Bronchial epithelial cell (primary cell): ENCODE data around the gene HPRT1. TPM values are rescaled to one million over a fixed set of nuclear protein-coding genes. Genes with fewer than 3 reads are reported as not detected.

Experiments used
- DNase-seq: peaks from one replicate; pipeline ENCODE4 v3.0.0-alpha.2; 2010; ENCODE audit warnings: low read depth
- FAIRE-seq: peaks from 2 replicates; lab custom pipeline; 2011; peaks lifted over from hg19 to GRCh38; lab: Jason Lieb, UNC
- H3K27me3 ChIP-seq: 2 replicates; pipeline ENCODE4 v1.5.1; 2011; ENCODE audit warnings: low read length; ENCODE audit not compliant: control insufficient read depth, insufficient read depth
- H3K36me3 ChIP-seq: 2 replicates; pipeline ENCODE4 v1.5.1; 2011; ENCODE audit warnings: low read length; ENCODE audit not compliant: control insufficient read depth, insufficient read depth
- H3K4me3 ChIP-seq: 2 replicates; pipeline ENCODE4 v1.5.1; 2011; ENCODE audit warnings: mild to moderate bottlenecking, low read depth, low read length, control low read depth
- CTCF ChIP-seq: IDR thresholded peaks from 2 replicates; pipeline ENCODE4 v1.5.1; 2011; ENCODE audit warnings: mild to moderate bottlenecking, moderate library complexity, low read length, control low read depth, inconsistent platforms; ENCODE audit not compliant: insufficient read depth, severe bottlenecking
- total RNA-seq: library from RNA; depleted of rRNA; stranded (reverse); fragments of >200 nt; gene quantifications from 2 replicates; pipeline ENCODE4 v1.2.1, GENCODE V29; 2014

The HPRT1 gene
- total RNA-seq, 1 donor from 2014 or later: 11.6 TPM

DNA sequence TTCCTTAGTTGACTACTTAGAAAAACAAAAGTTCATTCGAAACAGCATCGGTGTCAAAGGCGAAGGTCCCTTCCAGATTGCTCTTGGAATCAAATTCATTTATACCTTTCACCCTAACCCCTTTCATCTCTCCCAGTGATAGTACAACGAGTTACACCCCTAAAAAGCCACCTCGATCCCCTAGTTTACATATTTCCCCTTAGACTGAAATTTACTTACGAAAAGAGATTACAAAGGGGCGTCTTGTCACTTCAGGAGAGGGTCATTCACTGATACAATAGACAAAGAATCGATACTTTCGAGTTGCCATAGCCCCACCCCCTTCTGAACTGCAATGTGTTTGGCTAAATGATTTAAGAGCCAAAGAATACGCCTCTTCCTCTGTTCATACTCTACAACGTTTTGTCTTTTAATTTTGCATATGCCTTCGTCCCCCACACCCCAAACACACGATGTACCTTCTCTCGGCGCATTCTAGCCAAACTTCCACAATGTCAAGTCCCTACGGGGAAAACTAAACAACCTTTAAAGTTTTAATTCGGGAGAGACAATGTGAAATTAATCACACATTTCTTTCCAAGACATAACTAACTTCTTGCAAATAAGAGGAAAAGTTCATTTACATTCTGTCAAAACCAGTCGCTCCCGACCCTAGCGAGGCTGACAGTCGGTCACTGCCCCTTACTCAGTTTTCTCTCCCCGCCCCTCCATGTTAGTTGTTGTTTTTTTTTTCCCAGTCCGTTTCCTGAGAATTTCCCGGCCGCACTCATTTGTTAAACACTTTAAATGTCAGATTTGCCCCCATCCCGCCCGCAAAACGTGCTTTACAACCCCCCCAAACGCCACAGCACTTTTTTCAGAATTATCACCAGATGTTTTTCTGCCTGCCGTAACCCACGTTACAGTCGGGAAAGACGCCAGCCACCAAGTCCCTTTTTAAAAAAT is 88.6 kb downstream of the HPRT1 start:
- Histone ChIP-seq H3K27me3 (no peaks in the 10 kb centered on the region), H3K36me3 (peaks cover 1% of the 10 kb centered on the region)
- no peak for DNase-seq

More for the DNA sequence above, 88.6 kb downstream of the HPRT1 start:
- H3K4me3 ChIP-seq: peak overlapping the region; percentile 59
- TF ChIP-seq CTCF: no peak
- FAIRE-seq: no peak

Other genes with a start within 250 kb of the HPRT1 start
- not detected in 2 replicates for gene CCDC160, start 223.0 kb upstream of the HPRT1 start, total RNA-seq
- 27.1 and 28.4 TPM in 2 replicates for gene PHF6, start 86.9 kb upstream of the HPRT1 start, total RNA-seq
- 1.3 and 5.1 TPM in 2 replicates for gene PLAC1, start 198.3 kb downstream of the HPRT1 start, total RNA-seq